Fibroblast of skin of right biceps (primary cell): ENCODE results near the gene WNT3.
"Not testable (repeated sequence)": the region's sequence is repeated elsewhere in the genome, so short reads cannot be mapped to it uniquely, and the experiment has no call there.

Experiments used
- DNase-seq: peaks from one replicate; pipeline ENCODE4 v3.0.0-alpha.2; 2013

WNT3 gene

GRCh38 chr17:46812624-46813318 is 5.7 kb downstream of the WNT3 start:
- DNase-seq = no peak

GRCh38 chr17:46811978-46812583 is 6.4 kb downstream of the WNT3 start:
- peak; percentile 92 for DNase-seq

- peak; percentile 25 for DNase-seq
Observed at GRCh38 chr17:46810837-46811236, 7.7 kb downstream of the WNT3 start.

GRCh38 chr17:46809110-46809571 is 9.4 kb downstream of the WNT3 start:
- no peak for DNase-seq

- no peak for DNase-seq
Observed at GRCh38 chr17:46805771-46806170, 12.7 kb downstream of the WNT3 start.

GRCh38 chr17:46803544-46803943 is 14.9 kb downstream of the WNT3 start:
- DNase-seq = no peak

- no peak for DNase-seq
Observed at GRCh38 chr17:46802800-46803199, 15.7 kb downstream of the WNT3 start.

GRCh38 chr17:46800573-46800972 is 17.9 kb downstream of the WNT3 start:
- no peak for DNase-seq

GRCh38 chr17:46796956-46797530 is 21.4 kb downstream of the WNT3 start:
- DNase-seq = no peak

GRCh38 chr17:46796524-46796923 is 22.0 kb downstream of the WNT3 start:
- DNase-seq = no peak

GRCh38 chr17:46796084-46796483 is 22.4 kb downstream of the WNT3 start:
- no peak for DNase-seq

GRCh38 chr17:46795379-46795952 is 23.0 kb downstream of the WNT3 start:
- peak; percentile 22 for DNase-seq

- no peak for DNase-seq
Observed at GRCh38 chr17:46794318-46794717, 24.2 kb downstream of the WNT3 start.

GRCh38 chr17:46793541-46793940 is 25.0 kb downstream of the WNT3 start:
- no peak for DNase-seq

GRCh38 chr17:46793023-46793422 is 25.5 kb downstream of the WNT3 start:
- not testable (repeated sequence) for DNase-seq

- no peak for DNase-seq
Observed at GRCh38 chr17:46792071-46792470, 26.4 kb downstream of the WNT3 start.

- no peak for DNase-seq
Observed at GRCh38 chr17:46791531-46791930, 27.0 kb downstream of the WNT3 start.

- no peak for DNase-seq
Observed at GRCh38 chr17:46790216-46790615, 28.3 kb downstream of the WNT3 start.

GRCh38 chr17:46789610-46790009 is 28.9 kb downstream of the WNT3 start:
- no peak for DNase-seq

- no peak for DNase-seq
Observed at GRCh38 chr17:46788796-46789195, 29.7 kb downstream of the WNT3 start.

- DNase-seq = no peak
Observed at GRCh38 chr17:46788300-46788699, 30.2 kb downstream of the WNT3 start.

GRCh38 chr17:46787478-46787877 is 31.0 kb downstream of the WNT3 start:
- DNase-seq = no peak

GRCh38 chr17:46785696-46786095 is 32.8 kb downstream of the WNT3 start:
- peak; percentile 16 for DNase-seq

- no peak for DNase-seq
Observed at GRCh38 chr17:46783031-46783593, 35.4 kb downstream of the WNT3 start.
